ENCODE results near the gene INSR. TPM values are rescaled to one million over a fixed set of nuclear protein-coding genes. Genes with fewer than 3 reads are reported as not detected.

INSR gene
- total RNA-seq, 1 experiment from 2014 or later: 22.6 TPM

- BruUV-seq (replicated peaks): no TSS peak
- Mint-ChIP-seq H3K4me3 (ENCODE audit: unreplicated experiment) (no peak overlapping the region), H3K27ac (ENCODE audit: unreplicated experiment) (no peak overlapping the region), H3K27me3 (ENCODE audit: insufficient read depth, unreplicated experiment) (no peaks in the 10 kb centered on the region), H3K36me3 (ENCODE audit: insufficient read depth, unreplicated experiment) (peaks cover 10% of the 10 kb centered on the region), H3K4me1 (ENCODE audit: low read depth, unreplicated experiment) (no peaks in the 10 kb centered on the region), H3K9me3 (ENCODE audit: unreplicated experiment) (no peaks in the 10 kb centered on the region)
- ChIA-PET CTCF (no interaction called here), POLR2A (no interaction called here)
- no peaks in the 10 kb centered on the region for H3K4me1 ChIP-seq
- no peak for TF ChIP-seq CTCF (IDR thresholded peaks at IDR 0.05; ENCODE audit: insufficient read depth in 1 of 2, low read depth in 1 of 2, low read length in 1 of 2, severe bottlenecking in 1 of 2, unreplicated experiment in 1 of 2)
- no peaks in the 10 kb centered on the region for H3K27me3 ChIP-seq (replicated peaks; ENCODE audit: control insufficient read depth, insufficient read depth, low read length)
- no peaks in the 10 kb centered on the region for H3K36me3 ChIP-seq (ENCODE audit: control insufficient read depth, insufficient read depth, low read length)
- H3K9me3 ChIP-seq: no peaks in the 10 kb centered on the region
- no peak for DNase-seq
- intact Hi-C loops (cut with micrococcal nuclease; ENCODE audit: unreplicated experiment): no loop called here
- H3K4me3 ChIP-seq (ENCODE audit: low read depth, low read length): no peak overlapping the region
Measured at GRCh38 chr19:7179917-7180306, 114.3 kb downstream of the INSR start.

GRCh38 chr19:7177926-7178325 lies 116.3 kb downstream of the INSR start:
- peaks cover 6% of the 10 kb centered on the region for H3K36me3 Mint-ChIP-seq (ENCODE audit: insufficient read depth, unreplicated experiment)
- H3K27ac Mint-ChIP-seq (ENCODE audit: unreplicated experiment): no peak overlapping the region
- no peaks in the 10 kb centered on the region for H3K27me3 Mint-ChIP-seq (ENCODE audit: insufficient read depth, unreplicated experiment)
- no peak overlapping the region for H3K4me3 ChIP-seq (ENCODE audit: low read depth, low read length)
- no peaks in the 10 kb centered on the region for H3K36me3 ChIP-seq (ENCODE audit: control insufficient read depth, insufficient read depth, low read length)
- H3K27me3 ChIP-seq (replicated peaks; ENCODE audit: control insufficient read depth, insufficient read depth, low read length): no peaks in the 10 kb centered on the region
- no peak overlapping the region for H3K4me3 Mint-ChIP-seq (ENCODE audit: unreplicated experiment)
- no peaks in the 10 kb centered on the region for H3K9me3 Mint-ChIP-seq (ENCODE audit: unreplicated experiment)
- TF ChIP-seq CTCF (IDR thresholded peaks at IDR 0.05; ENCODE audit: insufficient read depth in 1 of 2, low read depth in 1 of 2, low read length in 1 of 2, severe bottlenecking in 1 of 2, unreplicated experiment in 1 of 2): no peak
- intact Hi-C loops (cut with micrococcal nuclease; ENCODE audit: unreplicated experiment): no loop called here
- H3K4me1 Mint-ChIP-seq (ENCODE audit: low read depth, unreplicated experiment): no peaks in the 10 kb centered on the region
- CTCF ChIA-PET: no interaction called here
- DNase-seq: no peak
- no TSS peak for BruUV-seq (replicated peaks)
- POLR2A ChIA-PET: no interaction called here
- no peaks in the 10 kb centered on the region for H3K9me3 ChIP-seq
- H3K4me1 ChIP-seq: no peaks in the 10 kb centered on the region

GRCh38 chr19:7176792-7177191 lies 117.4 kb downstream of the INSR start:
- no peaks in the 10 kb centered on the region for H3K9me3 ChIP-seq
- no peaks in the 10 kb centered on the region for H3K27me3 ChIP-seq (replicated peaks; ENCODE audit: control insufficient read depth, insufficient read depth, low read length)
- no peak overlapping the region for H3K27ac Mint-ChIP-seq (ENCODE audit: unreplicated experiment)
- no peaks in the 10 kb centered on the region for H3K36me3 ChIP-seq (ENCODE audit: control insufficient read depth, insufficient read depth, low read length)
- H3K4me3 Mint-ChIP-seq (ENCODE audit: unreplicated experiment): no peak overlapping the region
- intact Hi-C loops (cut with micrococcal nuclease; ENCODE audit: unreplicated experiment): no loop called here
- no peaks in the 10 kb centered on the region for H3K4me1 ChIP-seq
- no peak for TF ChIP-seq CTCF (IDR thresholded peaks at IDR 0.05; ENCODE audit: insufficient read depth in 1 of 2, low read depth in 1 of 2, low read length in 1 of 2, severe bottlenecking in 1 of 2, unreplicated experiment in 1 of 2)
- ChIA-PET CTCF (interaction anchor here (0.7 kb wide), 1 partner anchor 134 kb away, joined by 4 read pairs; no protein-coding TSS in a partner anchor), POLR2A (no interaction called here)
- H3K4me1 Mint-ChIP-seq (ENCODE audit: low read depth, unreplicated experiment): no peaks in the 10 kb centered on the region
- H3K36me3 Mint-ChIP-seq (ENCODE audit: insufficient read depth, unreplicated experiment): peaks cover 16% of the 10 kb centered on the region
- no peak for DNase-seq
- H3K4me3 ChIP-seq (ENCODE audit: low read depth, low read length): no peak overlapping the region
- H3K9me3 Mint-ChIP-seq (ENCODE audit: unreplicated experiment): no peaks in the 10 kb centered on the region
- H3K27me3 Mint-ChIP-seq (ENCODE audit: insufficient read depth, unreplicated experiment): no peaks in the 10 kb centered on the region
- no TSS peak for BruUV-seq (replicated peaks)

Measured in Caco-2 (cell line).